ENCODE measurements around the gene OTOR.

OTOR gene

GRCh38 chr20:16761305-16761829, 13.2 kb downstream of the OTOR start:
- Mint-ChIP-seq H3K4me3 (no peak overlapping the region), H3K4me1 (no peaks in the 10 kb centered on the region), H3K36me3 (peaks cover under 1% of the 10 kb centered on the region), H3K27me3 (peaks cover 15% of the 10 kb centered on the region), H3K9me3 (peaks cover 3% of the 10 kb centered on the region), H3K27ac (no peak overlapping the region)
- ATAC-seq (ENCODE audit: low read depth) (peak; percentile 49), DNase-seq (ENCODE audit: low spot score in 2 of 2) (peak; percentile 23 to 28)

- Mint-ChIP-seq H3K4me1 (no peaks in the 10 kb centered on the region), H3K9me3 (no peaks in the 10 kb centered on the region), H3K36me3 (no peaks in the 10 kb centered on the region), H3K27me3 (peaks cover 17% of the 10 kb centered on the region), H3K4me3 (no peak overlapping the region), H3K27ac (no peak overlapping the region)
- DNase-seq (ENCODE audit: low spot score in 2 of 2), result no peak
- no peak for ATAC-seq (ENCODE audit: low read depth)
These were observed 16.4 kb downstream of the OTOR start for GRCh38 chr20:16764560-16764959.

GRCh38 chr20:16771213-16771612, 23.1 kb downstream of the OTOR start:
- H3K27me3 Mint-ChIP-seq, result peaks cover 10% of the 10 kb centered on the region
- DNase-seq (ENCODE audit: low spot score in 2 of 2), result no peak
- no peaks in the 10 kb centered on the region for H3K4me1 Mint-ChIP-seq
- no peaks in the 10 kb centered on the region for H3K36me3 Mint-ChIP-seq
- H3K4me3 Mint-ChIP-seq, result no peak overlapping the region
- no peak for ATAC-seq (ENCODE audit: low read depth)
- H3K27ac Mint-ChIP-seq, result no peak overlapping the region
- H3K9me3 Mint-ChIP-seq, result peaks cover 9% of the 10 kb centered on the region

- peaks cover 15% of the 10 kb centered on the region for H3K9me3 Mint-ChIP-seq
- H3K27me3 Mint-ChIP-seq, result peaks cover 4% of the 10 kb centered on the region
- H3K27ac Mint-ChIP-seq, result no peak overlapping the region
- ATAC-seq (ENCODE audit: low read depth) (no peak), DNase-seq (ENCODE audit: low spot score in 2 of 2) (no peak)
- no peaks in the 10 kb centered on the region for H3K36me3 Mint-ChIP-seq
- no peaks in the 10 kb centered on the region for H3K4me1 Mint-ChIP-seq
- no peak overlapping the region for H3K4me3 Mint-ChIP-seq
These were observed 27.8 kb downstream of the OTOR start for GRCh38 chr20:16775961-16776360.

- Mint-ChIP-seq H3K4me3 (no peak overlapping the region), H3K27ac (no peak overlapping the region), H3K27me3 (peaks cover 4% of the 10 kb centered on the region), H3K36me3 (no peaks in the 10 kb centered on the region), H3K9me3 (peaks cover 15% of the 10 kb centered on the region), H3K4me1 (no peaks in the 10 kb centered on the region)
- no peak for ATAC-seq (ENCODE audit: low read depth)
- DNase-seq (ENCODE audit: low spot score in 2 of 2), result no peak
These were observed 29.0 kb downstream of the OTOR start for GRCh38 chr20:16777126-16777525.

- Mint-ChIP-seq H3K4me3 (no peak overlapping the region), H3K9me3 (peaks cover 25% of the 10 kb centered on the region), H3K36me3 (no peaks in the 10 kb centered on the region), H3K27ac (no peak overlapping the region), H3K4me1 (no peaks in the 10 kb centered on the region), H3K27me3 (peaks cover 4% of the 10 kb centered on the region)
- ATAC-seq (ENCODE audit: low read depth) (no peak), DNase-seq (ENCODE audit: low spot score in 2 of 2) (no peak)
These were observed 30.0 kb downstream of the OTOR start for GRCh38 chr20:16778159-16778558.

- Mint-ChIP-seq H3K4me3 (no peak overlapping the region), H3K4me1 (no peaks in the 10 kb centered on the region), H3K9me3 (peaks cover 17% of the 10 kb centered on the region), H3K27me3 (no peaks in the 10 kb centered on the region), H3K27ac (no peak overlapping the region), H3K36me3 (no peaks in the 10 kb centered on the region)
- ATAC-seq (ENCODE audit: low read depth) (no peak), DNase-seq (ENCODE audit: low spot score in 2 of 2) (no peak)
These were observed 33.3 kb downstream of the OTOR start for GRCh38 chr20:16781496-16781895.

- H3K36me3 Mint-ChIP-seq, result no peaks in the 10 kb centered on the region
- no peak overlapping the region for H3K4me3 Mint-ChIP-seq
- no peak overlapping the region for H3K27ac Mint-ChIP-seq
- no peak for ATAC-seq (ENCODE audit: low read depth)
- DNase-seq (ENCODE audit: low spot score in 2 of 2), result no peak
- H3K9me3 Mint-ChIP-seq, result peaks cover 13% of the 10 kb centered on the region
- no peaks in the 10 kb centered on the region for H3K4me1 Mint-ChIP-seq
- peaks cover 4% of the 10 kb centered on the region for H3K27me3 Mint-ChIP-seq
These were observed 37.1 kb downstream of the OTOR start for GRCh38 chr20:16785226-16785625.

Data from memory B cell (primary cell).